CD4-positive, alpha-beta T cell treated with Interleukin-17A for 4 hours (primary cell): ENCODE data around the gene HMCN1.
"Not testable (repeated sequence)": the region's sequence is repeated elsewhere in the genome, so short reads cannot be mapped to it uniquely, and the experiment has no call there.

Source experiments
- DNase-seq: peaks from one replicate; pipeline ENCODE4 v3.0.0-alpha.2; 2020; ENCODE audit warnings: mixed read lengths

Gene HMCN1

DNA sequence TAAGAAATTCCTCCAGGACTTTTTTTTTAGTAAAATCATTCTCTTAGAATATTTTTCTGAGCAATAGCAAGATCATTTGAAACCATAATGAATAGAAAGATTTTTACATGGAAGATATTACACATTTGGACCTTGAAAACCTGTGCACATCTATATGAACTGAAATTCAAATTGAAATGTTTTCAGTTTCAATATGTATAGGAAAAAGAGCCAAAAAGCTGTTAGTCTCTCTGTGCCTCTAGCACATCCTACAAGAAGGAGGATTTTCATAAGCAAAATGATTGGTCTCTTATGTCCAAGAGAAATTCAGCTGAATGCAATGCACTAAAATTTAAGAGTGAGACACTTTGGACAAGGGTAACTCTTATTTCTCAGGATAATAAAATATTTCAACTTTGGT lies 8.2 kb downstream of the HMCN1 start:
- DNase-seq: no peak

DNA sequence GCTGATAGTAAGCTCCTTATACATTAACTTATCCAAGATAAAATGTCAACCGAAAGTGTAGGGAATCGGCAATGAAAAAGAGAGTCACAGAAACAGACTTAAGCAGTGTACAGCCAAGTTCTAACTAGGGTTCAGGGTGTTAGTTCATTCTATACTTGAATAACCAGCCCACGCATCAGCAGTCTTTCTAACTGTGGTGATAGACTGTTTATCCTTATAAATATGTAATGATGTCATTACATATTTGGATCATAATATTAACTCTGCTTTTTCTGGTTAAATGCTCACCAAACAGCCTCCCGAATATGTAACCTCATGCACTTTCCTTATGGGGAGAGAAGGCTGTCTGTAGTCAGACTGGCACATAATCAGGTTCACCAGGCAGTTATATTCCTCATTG lies 11.0 kb downstream of the HMCN1 start:
- no peak for DNase-seq

DNA sequence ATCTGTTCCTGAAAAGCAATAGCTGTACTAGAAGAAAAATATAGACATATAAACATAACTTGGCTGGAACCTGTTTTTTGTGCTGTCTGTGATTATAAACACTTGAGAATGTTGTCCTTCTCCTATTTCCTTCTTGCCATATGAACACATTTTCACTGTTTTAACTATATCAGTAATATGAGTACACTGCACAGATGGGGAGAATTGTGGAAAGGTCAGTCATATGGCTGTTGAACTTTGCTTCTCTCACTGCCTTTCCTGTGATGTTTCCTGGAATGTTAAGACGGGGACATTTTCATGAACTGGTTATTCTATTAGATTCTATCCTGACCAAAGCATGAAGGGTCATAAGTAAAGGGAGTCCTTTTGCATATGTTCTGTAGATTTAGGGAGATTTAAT lies 24.9 kb downstream of the HMCN1 start:
- DNase-seq: no peak

- DNase-seq: no peak
These were observed 27.6 kb downstream of the HMCN1 start for GRCh38 chr1:185761841-185762240.

DNA sequence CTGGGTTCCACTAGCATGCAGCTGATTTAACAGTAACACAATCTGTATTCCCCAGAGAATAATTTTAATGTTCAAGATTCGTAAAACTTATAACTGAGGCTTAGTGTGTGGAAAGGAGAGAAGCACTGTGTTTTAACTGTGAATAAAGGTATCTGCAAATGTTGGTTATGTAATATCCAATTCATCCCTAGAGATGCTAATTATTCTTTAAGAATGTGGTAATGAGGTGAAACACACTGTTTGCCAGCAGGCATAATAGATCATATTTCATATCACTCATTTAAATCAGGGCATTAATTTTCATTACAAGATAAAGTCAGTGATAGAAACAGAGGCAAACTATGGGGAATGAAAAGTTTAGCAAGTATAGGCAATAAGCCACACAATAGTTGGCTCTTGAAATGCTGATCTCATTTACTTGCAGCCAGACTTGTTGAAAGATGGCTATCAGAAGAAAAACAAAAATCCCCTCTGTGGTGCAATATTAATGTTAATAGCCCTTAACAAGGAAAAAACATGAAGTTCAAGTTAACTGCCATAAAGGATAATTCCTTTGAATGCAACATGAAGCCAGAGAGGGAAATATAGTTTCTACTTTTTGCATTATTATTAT lies 33.4 kb downstream of the HMCN1 start:
- no peak for DNase-seq

DNA sequence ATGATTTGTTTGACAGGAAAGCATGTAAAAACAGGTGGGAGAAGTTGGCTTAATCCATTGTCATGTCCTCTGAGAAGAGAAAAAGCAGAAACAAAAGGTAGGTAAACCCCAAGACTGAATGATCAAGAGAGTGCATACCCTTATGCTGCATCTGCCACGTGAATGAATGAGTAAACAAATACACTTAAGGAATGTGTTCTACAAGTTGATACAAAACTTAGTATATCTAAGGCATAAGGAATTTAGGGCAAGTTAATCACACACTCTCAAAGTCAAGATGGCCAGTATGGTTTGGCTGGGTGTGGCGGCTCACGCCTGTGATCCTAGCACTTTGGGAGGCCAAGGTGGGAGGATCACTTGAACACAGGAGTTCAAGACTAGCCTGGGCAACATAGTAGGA lies 34.2 kb downstream of the HMCN1 start:
- DNase-seq: no peak

DNA sequence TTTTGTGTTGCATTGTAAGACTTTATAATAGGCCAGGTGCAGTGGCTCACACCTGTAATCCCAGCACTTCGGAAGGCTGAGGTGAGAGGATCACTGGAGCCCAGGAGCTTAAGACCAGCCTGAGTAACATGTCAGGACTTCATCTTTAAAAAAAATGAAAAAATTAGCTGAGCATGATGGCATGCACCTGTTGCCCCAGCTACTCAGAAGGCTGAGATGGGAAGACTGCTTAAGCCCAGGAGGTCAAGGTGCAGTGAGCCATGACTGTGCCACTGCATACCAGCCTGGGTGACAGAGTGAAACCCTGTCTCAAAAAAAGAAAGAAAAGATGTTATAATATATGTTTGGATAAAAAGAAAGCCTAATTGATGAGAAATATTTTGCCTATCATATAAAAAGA lies 34.9 kb downstream of the HMCN1 start:
- no peak for DNase-seq

- DNase-seq: no peak
These were observed 40.2 kb downstream of the HMCN1 start for GRCh38 chr1:185774394-185774793.

DNA sequence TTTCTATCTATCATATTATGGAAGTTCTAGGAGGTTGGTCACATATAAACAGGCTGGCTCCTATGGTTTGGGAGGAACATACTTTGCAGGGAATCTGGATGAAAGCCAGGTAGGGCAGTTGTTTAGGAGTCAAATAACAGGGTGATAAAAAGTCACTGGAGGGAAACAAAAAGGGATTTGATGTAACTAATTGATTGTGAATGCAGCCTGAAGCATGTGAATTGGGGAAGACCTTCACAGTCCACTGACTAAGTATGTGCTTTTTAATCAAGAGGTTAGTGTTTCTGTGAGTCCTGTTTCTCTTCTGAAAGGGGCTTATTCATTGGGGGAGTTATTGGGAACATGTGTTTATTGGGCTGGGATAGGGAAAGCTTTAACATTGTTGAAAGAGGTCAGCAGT lies 41.3 kb downstream of the HMCN1 start:
- no peak for DNase-seq

DNA sequence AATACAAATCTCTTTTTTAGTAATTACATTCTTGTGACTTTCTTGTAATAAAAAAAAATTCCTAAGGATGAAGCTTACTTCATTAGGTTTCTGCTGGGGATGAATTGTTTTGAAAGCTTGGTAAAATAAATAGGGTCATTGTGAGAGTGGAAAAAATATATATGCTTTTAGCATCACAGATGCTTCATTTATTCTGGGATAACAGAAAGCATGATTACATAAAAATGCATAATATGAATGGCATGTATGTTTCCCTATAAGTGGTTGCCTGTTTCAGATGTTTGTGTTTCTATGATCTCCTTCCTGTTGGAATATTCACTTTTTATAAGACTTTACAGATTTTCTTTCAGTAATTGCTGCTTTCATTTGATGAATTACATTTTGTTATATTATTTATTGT lies 42.3 kb downstream of the HMCN1 start:
- no peak for DNase-seq

DNA sequence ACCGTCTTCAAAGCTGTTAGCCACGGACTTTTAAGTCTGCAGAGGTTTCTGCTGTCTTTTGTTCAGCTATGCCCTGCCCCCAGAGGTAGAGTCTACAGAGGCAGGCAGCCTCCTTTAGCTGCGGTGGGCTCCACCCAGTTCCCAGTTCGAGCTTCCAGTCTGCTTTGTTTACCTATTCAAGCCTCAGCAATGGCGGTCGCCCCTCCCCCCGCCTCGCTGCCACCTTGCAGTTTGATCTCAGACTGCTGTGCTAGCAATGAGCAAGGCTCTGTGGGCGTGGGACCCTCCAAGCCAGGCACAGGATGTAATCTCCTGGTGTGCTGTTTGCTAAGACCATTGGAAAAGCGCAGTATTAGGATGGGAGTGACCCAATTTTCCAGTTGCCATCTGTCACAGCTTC lies 49.7 kb downstream of the HMCN1 start:
- DNase-seq: not testable (repeated sequence)

DNA sequence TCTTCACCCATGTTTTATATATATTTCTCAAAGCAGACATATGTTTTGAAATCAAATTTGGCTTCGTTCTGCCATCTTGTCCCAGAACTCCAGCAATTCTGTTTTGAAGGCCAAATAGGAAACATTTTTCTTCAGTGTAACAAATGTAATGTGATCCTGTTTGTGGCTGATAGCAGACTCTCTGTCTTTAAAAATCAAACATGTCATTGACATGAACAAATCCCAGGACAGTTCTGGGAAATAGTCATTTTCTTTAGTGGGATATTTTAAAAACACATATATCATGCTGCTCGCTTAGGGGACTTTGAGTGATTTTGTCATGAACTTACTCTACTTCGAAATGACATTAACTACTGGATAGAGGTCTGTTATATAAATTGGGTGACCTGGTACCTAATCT lies 51.4 kb downstream of the HMCN1 start:
- no peak for DNase-seq

DNA sequence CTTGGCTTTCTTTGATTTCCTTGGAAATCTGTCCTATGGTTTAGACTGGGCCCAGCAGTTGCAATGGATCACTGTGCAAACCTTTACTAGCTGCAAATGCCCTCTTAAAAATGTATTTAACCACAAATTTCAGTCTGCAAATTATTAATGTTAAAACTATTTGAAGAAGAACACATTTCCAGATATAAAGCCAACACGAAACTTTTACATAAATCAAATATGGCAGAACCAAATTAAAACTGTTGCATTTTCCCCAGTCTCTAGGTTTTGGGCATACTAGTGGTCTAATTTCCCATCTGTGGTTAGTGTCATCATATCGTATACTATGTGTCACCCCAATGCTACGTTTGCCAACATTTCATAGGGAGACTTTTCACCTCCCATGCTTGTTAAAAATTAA lies 52.3 kb downstream of the HMCN1 start:
- no peak for DNase-seq

GRCh38 chr1:185787238-185787637 lies 53.0 kb downstream of the HMCN1 start:
- no peak for DNase-seq

- no peak for DNase-seq
These were observed 54.2 kb downstream of the HMCN1 start for GRCh38 chr1:185788386-185788785.

GRCh38 chr1:185789501-185790193 lies 55.5 kb downstream of the HMCN1 start:
- no peak for DNase-seq

GRCh38 chr1:185790194-185790735 lies 56.1 kb downstream of the HMCN1 start:
- no peak for DNase-seq

DNA sequence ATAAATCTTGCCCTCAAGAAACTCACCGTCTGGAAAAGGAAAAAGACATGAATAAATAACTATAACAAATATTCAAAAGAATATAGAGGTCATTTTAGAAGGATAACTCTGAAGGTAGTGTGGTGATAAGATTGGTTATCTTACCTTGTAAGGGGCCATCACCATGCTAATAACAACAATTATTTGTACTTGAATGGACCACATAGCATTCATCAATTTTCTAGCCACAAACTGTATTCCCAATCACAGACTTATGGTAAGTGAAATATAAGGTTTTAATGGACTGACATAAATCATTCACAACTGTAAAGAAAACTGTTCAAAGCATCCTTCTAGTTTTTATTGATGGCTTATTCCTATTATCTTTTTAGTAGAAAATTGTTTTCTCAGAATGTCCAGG lies 57.8 kb downstream of the HMCN1 start:
- DNase-seq: no peak

GRCh38 chr1:185794495-185794894 lies 60.3 kb downstream of the HMCN1 start:
- DNase-seq: not testable (repeated sequence)

- no peak for DNase-seq
These were observed 61.0 kb downstream of the HMCN1 start for GRCh38 chr1:185795181-185795580.

- no peak for DNase-seq
These were observed 64.3 kb downstream of the HMCN1 start for GRCh38 chr1:185798505-185798904.

GRCh38 chr1:185803241-185803640 lies 69.0 kb downstream of the HMCN1 start:
- no peak for DNase-seq

DNA sequence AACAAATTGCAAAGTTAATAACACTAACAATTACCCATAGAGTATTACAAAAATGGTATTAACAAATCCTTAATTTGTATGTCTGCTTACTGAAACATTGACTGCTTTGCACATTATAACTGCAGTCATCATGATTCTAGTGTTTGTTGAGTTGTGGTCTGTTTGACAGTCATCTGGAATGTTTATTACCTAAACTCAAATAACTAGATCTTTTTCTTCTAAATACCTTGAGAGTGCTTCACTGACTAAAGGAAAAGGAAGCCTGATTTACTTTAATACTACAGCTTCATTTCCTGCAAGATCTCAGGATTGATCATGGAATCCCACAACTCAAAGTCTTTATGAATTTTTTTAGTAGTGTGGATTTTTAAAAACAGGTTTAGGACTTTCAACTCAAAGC lies 70.0 kb downstream of the HMCN1 start:
- no peak for DNase-seq

DNA sequence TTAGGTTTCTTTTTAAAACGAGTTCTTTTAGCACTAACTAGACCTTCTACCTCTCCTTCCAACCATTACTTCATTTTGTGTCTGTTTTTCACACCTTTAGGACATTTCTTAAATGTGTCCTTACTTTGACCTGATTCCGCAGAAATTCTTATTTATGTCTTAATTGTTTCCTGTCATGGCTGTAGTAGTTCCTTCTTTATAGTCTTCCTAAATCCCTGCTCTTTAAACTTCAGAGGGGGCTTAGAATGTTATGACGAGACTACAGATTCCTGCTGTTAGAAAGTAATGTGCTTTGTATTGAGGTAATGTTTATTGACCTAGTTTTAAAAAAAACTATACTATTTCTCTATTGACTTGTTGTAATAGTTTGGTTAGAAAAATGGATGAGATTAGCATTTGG lies 70.4 kb downstream of the HMCN1 start:
- no peak for DNase-seq

DNA sequence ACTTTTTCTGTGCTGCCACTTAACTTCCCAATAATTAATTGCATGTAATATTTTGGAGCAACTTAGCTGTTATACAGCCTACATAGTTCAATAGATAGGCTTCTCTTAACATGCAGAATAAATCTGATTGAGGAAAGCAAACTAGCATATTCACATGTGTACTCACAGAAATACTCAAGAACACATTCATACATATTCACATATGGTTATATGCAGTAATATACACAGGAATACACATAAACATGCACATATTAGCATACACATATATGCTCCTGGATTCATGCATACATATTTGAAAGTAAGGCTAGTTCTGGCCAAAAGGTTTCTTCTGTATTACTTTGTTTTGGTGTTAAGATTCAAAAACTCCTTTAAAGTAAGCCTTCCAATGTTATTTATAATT lies 73.1 kb downstream of the HMCN1 start:
- DNase-seq: no peak
